Esophagus squamous epithelium (tissue), 4 donors: ENCODE results near the gene IRF3.

Source experiments
- CTCF ChIP-seq, 6 experiments: fragments of 450-650 bp in 4 of 6; fragments of 200-600 bp in 2 of 6; sonication (generic) in 2 of 6; IDR thresholded peaks; one replicate each; pipeline ENCODE4 v1.5.1; 2016 to 2019; ENCODE audit warnings: antibody characterized with exemption in 6 of 6, mild to moderate bottlenecking in 4 of 6, moderate library complexity in 4 of 6
- POLR2A ChIP-seq, 4 donors: fragments of 450-650 bp; IDR thresholded peaks; one replicate each; pipeline ENCODE4 v1.6.1; 2017; ENCODE audit warnings: antibody characterized with exemption in 4 of 4, mild to moderate bottlenecking in 4 of 4, moderate library complexity in 3 of 4

GRCh38 chr19:49643466-49643865 lies 22.2 kb downstream of the IRF3 start:
- no peak for TF ChIP-seq POLR2A (IDR thresholded peaks at IDR 0.05)
- TF ChIP-seq CTCF (IDR thresholded peaks at IDR 0.05) = no peak
